Head of caudate nucleus (tissue), 42 donors: Measurements from ENCODE around the gene UQCR11.
"Not testable (repeated sequence)": the region's sequence is repeated elsewhere in the genome, so short reads cannot be mapped to it uniquely, and the experiment has no call there.

Experiments
- DNase-seq, 42 donors: peaks; one replicate each; pipeline versions ENCODE4 v3.0.0 to v3.0.0-alpha.2; 2020 to 2021; ENCODE audit warnings: mixed read lengths in 7 of 42
- intact Hi-C: fragments of 100-400 bp; cut with DNase I; formaldehyde crosslinking; loops from one replicate; pipeline ENCODE4 v1.15.0; 2022

Gene UQCR11

GRCh38 chr19:1640893-1641448 lies 35.7 kb upstream of the UQCR11 start:
- intact Hi-C loops: not testable (repeated sequence)
- peak in 15 of 42 donors; percentile 16 to 66 (median 31) for DNase-seq

GRCh38 chr19:1636325-1637236 lies 31.3 kb upstream of the UQCR11 start:
- peak in 15 of 42 donors; percentile 8 to 43 (median 20) for DNase-seq
- intact Hi-C loops: no loop called here

GRCh38 chr19:1634938-1635243 lies 29.6 kb upstream of the UQCR11 start:
- DNase-seq: no peak
- intact Hi-C loops: no loop called here

- intact Hi-C loops: no loop called here
Measured at GRCh38 chr19:1634242-1634937, 29.1 kb upstream of the UQCR11 start.

GRCh38 chr19:1633269-1633826 lies 28.1 kb upstream of the UQCR11 start:
- intact Hi-C loops: no loop called here
- no peak for DNase-seq

More at GRCh38 chr19:1634242-1634937, 29.1 kb upstream of the UQCR11 start:
- no peak for DNase-seq

GRCh38 chr19:1632462-1633268 lies 27.4 kb upstream of the UQCR11 start:
- intact Hi-C loops: no loop called here
- DNase-seq: no peak

GRCh38 chr19:1631557-1632100 lies 26.4 kb upstream of the UQCR11 start:
- intact Hi-C loops: no loop called here
- DNase-seq: no peak

GRCh38 chr19:1630811-1631210 lies 25.5 kb upstream of the UQCR11 start:
- intact Hi-C loops: no loop called here
- DNase-seq: no peak

- intact Hi-C loops: no loop called here
- DNase-seq: no peak
Measured at GRCh38 chr19:1630012-1630411, 24.8 kb upstream of the UQCR11 start.

- intact Hi-C loops: no loop called here
- no peak for DNase-seq
Measured at GRCh38 chr19:1629256-1629808, 24.1 kb upstream of the UQCR11 start.

- intact Hi-C loops: no loop called here
- DNase-seq: peak in 22 of 42 donors; percentile 13 to 58 (median 31)
Measured at GRCh38 chr19:1627194-1627593, 21.9 kb upstream of the UQCR11 start.

GRCh38 chr19:1626417-1627010 lies 21.3 kb upstream of the UQCR11 start:
- intact Hi-C loops: no loop called here
- no peak for DNase-seq

GRCh38 chr19:1624458-1624857 lies 19.2 kb upstream of the UQCR11 start:
- DNase-seq: peak in 40 of 42 donors; percentile 6 to 78 (median 51)
- intact Hi-C loops: no loop called here

- intact Hi-C loops: no loop called here
- no peak for DNase-seq
Measured at GRCh38 chr19:1622541-1622940, 17.3 kb upstream of the UQCR11 start.

GRCh38 chr19:1622007-1622406 lies 16.7 kb upstream of the UQCR11 start:
- no peak for DNase-seq
- intact Hi-C loops: no loop called here

- no peak for DNase-seq
- intact Hi-C loops: no loop called here
Measured at GRCh38 chr19:1621574-1621973, 16.3 kb upstream of the UQCR11 start.

GRCh38 chr19:1621021-1621420 lies 15.8 kb upstream of the UQCR11 start:
- intact Hi-C loops: no loop called here
- no peak for DNase-seq

- intact Hi-C loops: no loop called here
- no peak for DNase-seq
Measured at GRCh38 chr19:1620502-1620901, 15.2 kb upstream of the UQCR11 start.
